GM13976 (cell line): ENCODE data around the gene SIGLEC8.

ENCODE experiments used
- DNase-seq: peaks from one replicate; pipeline ENCODE4 v3.0.0; 2012; ENCODE audit warnings: low spot score
- CTCF ChIP-seq: IDR thresholded peaks from 2 replicates; pipeline ENCODE4 v1.5.1; 2012; ENCODE audit warnings: borderline replicate concordance, mild to moderate bottlenecking; ENCODE audit not compliant: insufficient read depth; ENCODE audit errors: extremely low read depth, missing control alignments, control extremely low read depth
- in situ Hi-C: fragments of 300-500 bp; cut with MboI; formaldehyde crosslinking; loops from one replicate; pipeline ENCODE4 v1.12.0; 2022; ENCODE audit warnings: low sequenced_read_pairs, mixed read lengths, inconsistent platforms; ENCODE audit not compliant: unreplicated experiment

SIGLEC8 gene

GRCh38 chr19:51434456-51434855 lies 23.8 kb downstream of the SIGLEC8 start:
- DNase-seq: no peak
- TF ChIP-seq CTCF: no peak
- in situ Hi-C loops: no loop called here

GRCh38 chr19:51433043-51433442 lies 25.2 kb downstream of the SIGLEC8 start:
- TF ChIP-seq CTCF: no peak
- no peak for DNase-seq
- in situ Hi-C loops: no loop called here

GRCh38 chr19:51431124-51431523 lies 27.1 kb downstream of the SIGLEC8 start:
- DNase-seq: no peak
- TF ChIP-seq CTCF: no peak
- in situ Hi-C loops: no loop called here

- no peak for TF ChIP-seq CTCF
- in situ Hi-C loops: no loop called here
- no peak for DNase-seq
These were observed 28.0 kb downstream of the SIGLEC8 start for GRCh38 chr19:51430221-51430620.

- no peak for TF ChIP-seq CTCF
- no peak for DNase-seq
- in situ Hi-C loops: no loop called here
These were observed 31.1 kb downstream of the SIGLEC8 start for GRCh38 chr19:51427201-51427600.

- in situ Hi-C loops: no loop called here
- peak; percentile 93 for DNase-seq
- peak; percentile 97 for TF ChIP-seq CTCF
These were observed 36.2 kb downstream of the SIGLEC8 start for GRCh38 chr19:51422053-51422448.
